Stimulated activated CD8-positive, alpha-beta memory T cell treated with anti-CD3 and anti-CD28 coated beads, Interleukin-15, amount 100 ng/mL, for 24 hours (primary cell): Measurements from ENCODE around the gene MARCHF10.

ENCODE experiments used
- DNase-seq: peaks from one replicate; pipeline ENCODE4 v3.0.0-alpha.2; 2020; ENCODE audit warnings: low read depth

MARCHF10 gene

GRCh38 chr17:62822080-62822904 is 14.2 kb upstream of the MARCHF10 start:
- DNase-seq, result no peak

- no peak for DNase-seq
Observed at GRCh38 chr17:62821189-62822079, 13.3 kb upstream of the MARCHF10 start.

GRCh38 chr17:62819511-62820221 is 11.6 kb upstream of the MARCHF10 start:
- DNase-seq, result no peak

- DNase-seq, result no peak
Observed at GRCh38 chr17:62818526-62818925, 10.4 kb upstream of the MARCHF10 start.

- DNase-seq, result no peak
Observed at GRCh38 chr17:62816282-62816839, 8.2 kb upstream of the MARCHF10 start.

- DNase-seq, result no peak
Observed at GRCh38 chr17:62809656-62810055, 1.5 kb upstream of the MARCHF10 start.

- DNase-seq, result no peak
Observed at GRCh38 chr17:62808576-62808970, 459 bp upstream of the MARCHF10 start.

GRCh38 chr17:62805234-62805633 is 2.9 kb downstream of the MARCHF10 start:
- DNase-seq, result no peak

- no peak for DNase-seq
Observed at GRCh38 chr17:62804822-62805221, 3.3 kb downstream of the MARCHF10 start.

GRCh38 chr17:62804025-62804424 is 4.1 kb downstream of the MARCHF10 start:
- no peak for DNase-seq

- DNase-seq, result no peak
Observed at GRCh38 chr17:62802561-62803205, 5.4 kb downstream of the MARCHF10 start.

- DNase-seq, result no peak
Observed at GRCh38 chr17:62801553-62802114, 6.5 kb downstream of the MARCHF10 start.

GRCh38 chr17:62800585-62800984 is 7.5 kb downstream of the MARCHF10 start:
- no peak for DNase-seq

- DNase-seq, result no peak
Observed at GRCh38 chr17:62797959-62798358, 10.2 kb downstream of the MARCHF10 start.

- no peak for DNase-seq
Observed at GRCh38 chr17:62796291-62796690, 11.8 kb downstream of the MARCHF10 start.

- no peak for DNase-seq
Observed at GRCh38 chr17:62794666-62794971, 13.5 kb downstream of the MARCHF10 start.

- no peak for DNase-seq
Observed at GRCh38 chr17:62793919-62794665, 14.0 kb downstream of the MARCHF10 start.

- no peak for DNase-seq
Observed at GRCh38 chr17:62792447-62792800, 15.7 kb downstream of the MARCHF10 start.

- DNase-seq, result no peak
Observed at GRCh38 chr17:62791767-62792446, 16.2 kb downstream of the MARCHF10 start.

GRCh38 chr17:62791235-62791734 is 16.8 kb downstream of the MARCHF10 start:
- DNase-seq, result no peak
